Thyroid gland (tissue), 4 donors: Measurements from ENCODE around the gene AP1B1. TPM values are rescaled to one million over a fixed set of nuclear protein-coding genes. Genes with fewer than 3 reads are reported as not detected.

ENCODE experiments used
- DNase-seq, 2 donors: peaks; one replicate each; pipeline ENCODE4 v3.0.0-alpha.2; 2019
- H3K27ac ChIP-seq, 3 donors: fragments of 200-600 bp; sonication (generic); 1 replicate in 2 of 3; 2 replicates in 1 of 3; pipeline ENCODE4 v1.5.1; 2016 to 2019; ENCODE audit warnings: mild to moderate bottlenecking in 1 of 3, moderate library complexity in 1 of 3
- H3K27me3 ChIP-seq: fragments of 200-600 bp; sonication (generic); one replicate; pipeline ENCODE4 v1.5.1; 2019
- H3K36me3 ChIP-seq, 2 donors: fragments of 200-600 bp; sonication (generic); one replicate each; pipeline ENCODE4 v1.5.1; 2016 to 2019
- H3K4me1 ChIP-seq, 2 donors: fragments of 200-600 bp; sonication (generic); one replicate each; pipeline ENCODE4 v1.5.1; 2017 to 2019
- H3K4me3 ChIP-seq, 3 donors: fragments of 200-600 bp; sonication (generic); replicated peaks in 1 of 3; 1 replicate in 2 of 3; 2 replicates in 1 of 3; pipeline ENCODE4 v1.5.1; 2016; ENCODE audit warnings: mild to moderate bottlenecking in 1 of 3
- H3K9me3 ChIP-seq: fragments of 200-600 bp; sonication (generic); one replicate; pipeline ENCODE4 v1.5.1; 2017
- POLR2A ChIP-seq, 2 donors: fragments of 450-650 bp; IDR thresholded peaks; one replicate each; pipeline ENCODE4 v1.6.1; 2017; ENCODE audit warnings: antibody characterized with exemption in 2 of 2, mild to moderate bottlenecking in 2 of 2, moderate library complexity in 1 of 2
- WGBS, 2 donors: methylation state at CpG; one replicate each; pipeline ENCODE4 v1.1.5; 2017; 5-methylcytosine and 5-hydroxymethylcytosine counted together
- intact Hi-C: fragments of 100-400 bp; cut with DNase I; formaldehyde crosslinking; loops from one replicate; pipeline ENCODE4 v1.15.1; 2023
- total RNA-seq, 4 donors: library from RNA; depleted of rRNA; stranded (reverse); fragments of >200 nt; gene quantifications; one replicate each; pipeline ENCODE4 v1.2.3, GENCODE V29; 2016
- TF ChIP-seq, protein P1 (sequence below), 6 experiments: fragments of 200-600 bp in 3 of 6; fragments of 450-650 bp in 3 of 6; sonication (generic) in 3 of 6; IDR thresholded peaks; one replicate each; pipeline ENCODE4 v1.5.1; 2016 to 2019; ENCODE audit warnings: antibody characterized with exemption in 6 of 6, mild to moderate bottlenecking in 2 of 6, inconsistent platforms in 1 of 6, moderate library complexity in 1 of 6

Gene AP1B1
- total RNA-seq, 4 donors from 2014 or later, result 45.0 to 103 (median 91.4) TPM

DNA sequence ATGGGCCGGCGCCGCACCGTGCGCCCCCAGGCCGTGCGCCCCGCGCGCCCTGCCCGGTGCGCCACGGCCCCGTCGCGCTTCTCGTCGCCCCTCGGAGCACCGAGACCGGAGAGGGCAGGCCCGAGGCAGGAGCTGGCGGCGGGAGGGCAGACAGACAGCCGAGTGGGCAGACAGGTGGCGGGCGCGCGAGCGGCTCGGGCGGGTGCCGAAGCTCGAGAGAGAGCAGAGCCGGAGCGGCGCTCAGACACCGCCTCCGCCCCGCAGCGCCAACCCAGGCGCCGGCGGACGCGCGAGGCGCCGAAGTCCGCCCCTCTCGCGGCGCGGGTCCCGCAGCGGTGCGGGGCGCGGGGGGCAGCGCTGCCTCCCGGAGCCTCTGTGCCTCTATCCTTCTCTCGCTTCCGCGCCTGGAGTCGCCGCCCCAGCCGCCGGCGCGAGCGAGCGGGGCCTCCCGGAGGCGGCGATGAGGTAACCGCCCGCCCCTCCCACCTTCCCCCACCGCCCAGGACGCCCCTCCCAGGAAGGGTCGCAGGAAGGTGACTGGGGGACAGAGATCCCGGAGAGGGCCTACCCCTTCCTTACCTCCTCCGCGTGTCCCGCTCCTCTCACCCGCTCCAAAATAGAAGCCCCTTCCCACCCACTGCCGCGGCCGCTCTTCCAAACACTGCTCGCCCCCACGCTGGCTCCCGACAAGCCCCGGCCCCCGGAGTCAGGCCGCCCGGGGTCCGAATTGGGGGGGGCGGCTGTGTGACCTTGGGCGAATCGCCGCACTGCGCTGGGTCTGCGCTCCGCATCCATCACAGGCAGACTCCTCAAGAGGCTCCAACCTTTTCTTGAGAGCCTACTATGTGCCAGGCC lies 72.9 kb downstream of the AP1B1 start, which contains the start of gene RASL10A:
RASL10A (minus strand) TSS at position 412 of the 855 bp plus-strand sequence. CDS start 451 bp downstream, outside the sequence.
- WGBS, 2 donors, result 11% methylated on average over 22 to 29 of the region's 103 CpGs
- TF ChIP-seq, protein P1, sequence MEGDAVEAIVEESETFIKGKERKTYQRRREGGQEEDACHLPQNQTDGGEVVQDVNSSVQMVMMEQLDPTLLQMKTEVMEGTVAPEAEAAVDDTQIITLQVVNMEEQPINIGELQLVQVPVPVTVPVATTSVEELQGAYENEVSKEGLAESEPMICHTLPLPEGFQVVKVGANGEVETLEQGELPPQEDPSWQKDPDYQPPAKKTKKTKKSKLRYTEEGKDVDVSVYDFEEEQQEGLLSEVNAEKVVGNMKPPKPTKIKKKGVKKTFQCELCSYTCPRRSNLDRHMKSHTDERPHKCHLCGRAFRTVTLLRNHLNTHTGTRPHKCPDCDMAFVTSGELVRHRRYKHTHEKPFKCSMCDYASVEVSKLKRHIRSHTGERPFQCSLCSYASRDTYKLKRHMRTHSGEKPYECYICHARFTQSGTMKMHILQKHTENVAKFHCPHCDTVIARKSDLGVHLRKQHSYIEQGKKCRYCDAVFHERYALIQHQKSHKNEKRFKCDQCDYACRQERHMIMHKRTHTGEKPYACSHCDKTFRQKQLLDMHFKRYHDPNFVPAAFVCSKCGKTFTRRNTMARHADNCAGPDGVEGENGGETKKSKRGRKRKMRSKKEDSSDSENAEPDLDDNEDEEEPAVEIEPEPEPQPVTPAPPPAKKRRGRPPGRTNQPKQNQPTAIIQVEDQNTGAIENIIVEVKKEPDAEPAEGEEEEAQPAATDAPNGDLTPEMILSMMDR (IDR thresholded peaks at IDR 0.05), result no peak
- TF ChIP-seq POLR2A (IDR thresholded peaks at IDR 0.05), result no peak
- Histone ChIP-seq H3K36me3 (no peaks in the 10 kb centered on the region), H3K4me3 (peak within 1 kb of the TSS in 1 of 3 donors; percentile 14), H3K27me3 (peaks cover 17% of the 10 kb centered on the region), H3K9me3 (no peaks in the 10 kb centered on the region), H3K4me1 (peaks cover 24 to 46% of the 10 kb centered on the region in 2 donors), H3K27ac (no peak within 1 kb of the TSS)
- intact Hi-C loops, result loop anchor here (10.0 kb wide), 1 partner anchor 69 kb away; the partner anchor contains the start of gene AP1B1
- no peak for DNase-seq

DNA sequence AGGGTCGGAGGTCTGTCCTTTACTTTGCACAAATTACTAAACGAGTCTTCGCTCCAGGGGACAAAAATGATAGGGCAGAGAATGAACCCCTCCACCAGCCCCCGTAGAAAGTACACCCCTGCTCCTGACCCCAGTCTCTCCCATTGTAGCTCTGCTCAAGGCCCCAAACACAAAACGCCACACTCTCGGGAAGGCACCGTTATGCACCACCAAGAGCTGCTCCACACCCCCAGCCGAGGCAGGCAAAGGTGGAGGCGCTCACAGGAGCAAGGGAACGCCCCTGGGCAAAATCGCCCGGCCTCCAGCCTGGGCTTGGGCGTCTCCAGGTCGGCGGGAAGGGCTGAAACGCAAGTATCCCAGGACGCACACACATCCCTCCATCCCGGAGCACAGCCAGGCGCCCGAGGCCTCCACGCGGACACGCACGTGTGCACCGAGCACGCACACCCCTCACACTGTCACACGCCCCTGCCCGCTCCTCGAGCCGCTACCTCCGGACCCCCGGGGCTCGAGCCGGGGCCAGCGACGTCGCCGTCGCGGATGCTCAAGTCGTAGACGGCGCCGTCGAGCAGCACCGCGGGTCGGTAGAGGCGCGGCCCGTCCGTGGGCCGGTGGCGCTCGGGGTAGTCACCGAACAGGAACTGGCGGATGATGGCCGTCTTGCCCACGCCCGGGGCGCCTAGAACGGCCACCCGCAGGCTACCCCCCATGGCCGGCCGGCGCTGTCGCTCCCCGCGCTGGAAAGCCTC lies 73.7 kb downstream of the AP1B1 start:
- intact Hi-C loops, result loop anchor here (10.0 kb wide), 1 partner anchor 70 kb away; the partner anchor contains the start of gene AP1B1
- DNase-seq, result no peak
- Histone ChIP-seq H3K9me3 (no peaks in the 10 kb centered on the region), H3K4me1 (peaks cover 24 to 51% of the 10 kb centered on the region in 2 donors), H3K27ac (no peak overlapping the region), H3K36me3 (no peaks in the 10 kb centered on the region), H3K4me3 (peak overlapping the region in 1 of 3 donors; percentile 14), H3K27me3 (peaks cover 17% of the 10 kb centered on the region)
- TF ChIP-seq POLR2A (IDR thresholded peaks at IDR 0.05), result no peak
- TF ChIP-seq, protein P1 (IDR thresholded peaks at IDR 0.05), result no peak
- WGBS, 2 donors, result 13 to 26% methylated on average over 8 to 12 of the region's 69 CpGs

DNA sequence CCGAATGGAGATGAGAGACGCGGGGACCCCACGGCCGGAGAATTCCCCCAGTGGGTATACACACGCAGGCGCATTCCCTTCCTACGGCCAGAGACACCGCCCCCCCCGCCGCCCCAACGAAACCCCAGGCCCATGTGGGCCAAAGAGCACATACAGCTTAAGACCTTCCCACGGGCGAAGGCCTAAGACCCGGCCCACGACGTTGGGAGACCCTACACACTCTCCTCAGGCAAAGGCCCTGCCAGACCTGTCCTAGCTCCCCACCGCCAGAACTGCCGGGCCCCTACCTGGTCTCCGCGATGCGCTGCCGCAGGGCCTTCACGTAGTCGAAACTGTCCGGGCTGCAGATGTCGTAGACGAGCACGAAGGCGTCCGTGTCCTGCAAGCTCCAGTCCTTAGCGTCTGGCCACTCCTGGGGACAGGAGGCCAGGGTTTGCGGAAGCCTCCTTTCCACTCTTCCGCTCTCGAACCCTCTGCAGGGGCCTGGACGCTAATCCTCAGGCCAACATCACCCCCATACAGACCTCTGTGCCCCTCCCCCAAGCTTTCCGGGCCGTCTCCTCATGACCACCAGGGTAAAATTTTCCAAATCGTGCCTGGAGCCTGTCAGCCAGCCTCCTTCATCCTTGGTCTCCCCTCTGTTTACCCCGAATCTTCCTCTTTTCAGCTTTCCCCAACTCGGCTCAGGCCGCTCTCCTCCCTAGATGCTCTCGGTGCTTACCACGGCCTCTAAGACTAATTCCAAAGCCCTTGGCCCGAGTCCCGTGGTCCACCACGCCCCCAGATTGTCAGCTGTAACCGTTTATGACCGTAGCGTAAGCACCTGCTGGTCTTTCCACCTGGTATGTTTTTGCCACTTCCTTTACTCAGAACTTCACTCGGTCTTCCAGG lies 74.5 kb downstream of the AP1B1 start:
- H3K4me3 ChIP-seq, result no peak overlapping the region
- H3K9me3 ChIP-seq, result no peaks in the 10 kb centered on the region
- DNase-seq, result no peak
- TF ChIP-seq, protein P1 (IDR thresholded peaks at IDR 0.05), result no peak
- no peak for TF ChIP-seq POLR2A (IDR thresholded peaks at IDR 0.05)
- peaks cover 24 to 60% of the 10 kb centered on the region in 2 donors for H3K4me1 ChIP-seq
- H3K27me3 ChIP-seq, result peaks cover 17% of the 10 kb centered on the region
- H3K27ac ChIP-seq, result no peak overlapping the region
- 12 to 20% methylated on average over 23 to 33 of the region's 51 CpGs for WGBS, 2 donors
- intact Hi-C loops, result loop anchor here (10.0 kb wide), 1 partner anchor 71 kb away; the partner anchor contains the start of gene AP1B1
- H3K36me3 ChIP-seq, result no peaks in the 10 kb centered on the region

DNA sequence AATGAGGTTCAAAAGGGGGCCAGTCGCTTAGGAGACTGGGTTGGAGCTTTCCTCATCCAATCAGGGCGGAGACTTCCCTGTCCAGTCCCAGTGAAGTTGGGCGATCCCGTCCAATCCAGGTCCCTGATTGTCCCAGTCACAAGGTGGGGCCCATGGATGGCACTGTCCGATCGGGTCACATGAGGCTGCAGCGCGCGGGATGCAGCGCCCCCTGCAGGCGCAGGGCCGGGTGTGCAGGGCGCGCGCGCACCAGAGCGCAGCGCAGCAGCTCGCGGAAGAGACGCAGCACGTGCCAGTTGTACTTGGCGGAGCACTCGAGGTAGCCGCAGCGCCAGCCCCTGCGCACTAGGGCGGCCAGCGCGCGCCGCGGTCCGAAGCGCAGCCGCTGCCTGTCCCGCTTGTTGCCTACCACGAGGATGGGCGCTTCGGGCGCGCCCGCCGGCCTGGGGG lies 75.2 kb downstream of the AP1B1 start:
- WGBS, 2 donors, result 28 to 62% methylated on average over 3 to 12 of the region's 44 CpGs
- DNase-seq, result peak; percentile 58 to 61
- intact Hi-C loops, result loop anchor here (10.0 kb wide), 1 partner anchor 72 kb away; the partner anchor contains the start of gene AP1B1
- Histone ChIP-seq H3K36me3 (no peaks in the 10 kb centered on the region), H3K4me1 (peaks cover 24 to 66% of the 10 kb centered on the region in 2 donors), H3K27ac (no peak overlapping the region), H3K4me3 (no peak overlapping the region), H3K27me3 (peaks cover 17% of the 10 kb centered on the region), H3K9me3 (no peaks in the 10 kb centered on the region)
- no peak for TF ChIP-seq POLR2A (IDR thresholded peaks at IDR 0.05)
- TF ChIP-seq, protein P1 (IDR thresholded peaks at IDR 0.05), result peak; percentile 18 to 72 (median 58)
